IPS-18c (cell line): ENCODE data around the gene ATG7.

Experiments
- H3K4me3 ChIP-seq: 2 replicates; pipeline ENCODE4 v1.7.0; 2013; ENCODE audit warnings: low read depth, mild to moderate bottlenecking, low read length, moderate library complexity; ENCODE audit not compliant: insufficient read depth
- H3K9me3 ChIP-seq: one replicate; pipeline ENCODE4 v1.6.1; 2013; ENCODE audit warnings: mild to moderate bottlenecking, low read length, moderate library complexity; ENCODE audit not compliant: control insufficient read depth, insufficient read depth

ATG7 gene

GRCh38 chr3:11536936-11537612 is 264.9 kb downstream of the ATG7 start:
- Histone ChIP-seq H3K9me3 (no peaks in the 10 kb centered on the region), H3K4me3 (no peak overlapping the region)

- no peaks in the 10 kb centered on the region for H3K9me3 ChIP-seq
- H3K4me3 ChIP-seq: no peak overlapping the region
Measured at GRCh38 chr3:11538581-11538980, 266.4 kb downstream of the ATG7 start.

GRCh38 chr3:11539218-11539617 is 267.0 kb downstream of the ATG7 start:
- H3K9me3 ChIP-seq: no peaks in the 10 kb centered on the region
- no peak overlapping the region for H3K4me3 ChIP-seq

GRCh38 chr3:11539677-11540076 is 267.5 kb downstream of the ATG7 start:
- Histone ChIP-seq H3K9me3 (no peaks in the 10 kb centered on the region), H3K4me3 (no peak overlapping the region)

GRCh38 chr3:11541321-11542303 is 269.4 kb downstream of the ATG7 start:
- Histone ChIP-seq H3K9me3 (no peaks in the 10 kb centered on the region), H3K4me3 (no peak overlapping the region)

GRCh38 chr3:11542551-11542950 is 270.4 kb downstream of the ATG7 start:
- Histone ChIP-seq H3K9me3 (no peaks in the 10 kb centered on the region), H3K4me3 (no peak overlapping the region)

- no peak overlapping the region for H3K4me3 ChIP-seq
- H3K9me3 ChIP-seq: no peaks in the 10 kb centered on the region
Measured at GRCh38 chr3:11543141-11543947, 271.1 kb downstream of the ATG7 start.

- no peak overlapping the region for H3K4me3 ChIP-seq
- H3K9me3 ChIP-seq: no peaks in the 10 kb centered on the region
Measured at GRCh38 chr3:11543948-11544387, 271.8 kb downstream of the ATG7 start.

GRCh38 chr3:11544412-11545181 is 272.4 kb downstream of the ATG7 start:
- Histone ChIP-seq H3K4me3 (no peak overlapping the region), H3K9me3 (no peaks in the 10 kb centered on the region)

- Histone ChIP-seq H3K9me3 (no peaks in the 10 kb centered on the region), H3K4me3 (no peak overlapping the region)
Measured at GRCh38 chr3:11545186-11545851, 273.1 kb downstream of the ATG7 start.

- Histone ChIP-seq H3K4me3 (no peak overlapping the region), H3K9me3 (no peaks in the 10 kb centered on the region)
Measured at GRCh38 chr3:11546657-11547302, 274.6 kb downstream of the ATG7 start.

GRCh38 chr3:11547498-11547897 is 275.3 kb downstream of the ATG7 start:
- no peaks in the 10 kb centered on the region for H3K9me3 ChIP-seq

GRCh38 chr3:11548721-11549131 is 276.5 kb downstream of the ATG7 start:
- H3K9me3 ChIP-seq: no peaks in the 10 kb centered on the region
- H3K4me3 ChIP-seq: no peak overlapping the region

More at GRCh38 chr3:11547498-11547897, 275.3 kb downstream of the ATG7 start:
- H3K4me3 ChIP-seq: no peak overlapping the region

GRCh38 chr3:11549580-11550140 is 277.5 kb downstream of the ATG7 start:
- Histone ChIP-seq H3K9me3 (no peaks in the 10 kb centered on the region), H3K4me3 (no peak overlapping the region)

- Histone ChIP-seq H3K9me3 (no peaks in the 10 kb centered on the region), H3K4me3 (no peak overlapping the region)
Measured at GRCh38 chr3:11551036-11551435, 278.8 kb downstream of the ATG7 start.
